HepG2 (cell line): ENCODE data around the gene CISTR. TPM values are rescaled to one million over a fixed set of nuclear protein-coding genes. Genes with fewer than 3 reads are reported as not detected.

Experiments used
- ATAC-seq: fragments of 200-7000 bp; cut with Tn5 transposase; 3 replicates; pipeline ENCODE4 v1.9.1; 2020; ENCODE audit warnings: mild to moderate bottlenecking, moderate library complexity
- BruUV-seq: library from RNA; stranded (reverse); fragments of 400-500 nt; replicated peaks from 2 replicates; lab custom pipeline; 2021; lab: Mats Ljungman, UMichigan
- CTCF ChIA-PET: fragments of 300-600 bp; formaldehyde crosslinking; extraction: SDS; loops from one replicate; lab custom pipeline; 2021; ENCODE audit warnings: low total read pairs, inconsistent platforms, low intra/inter-chr PET ratio; lab: Yijun Ruan, JAX
- POLR2A ChIA-PET: fragments of 350-600 bp; sonication (Branson Sonifier 250); formaldehyde crosslinking; loops from one replicate; lab custom pipeline; 2020; ENCODE audit warnings: antibody characterized with exemption, inconsistent platforms; lab: Yijun Ruan, JAX
- DNase-seq: peaks from one replicate; pipeline ENCODE4 v3.0.0-alpha.2; 2015; ENCODE audit warnings: low spot score
- FAIRE-seq: peaks from 3 replicates; lab custom pipeline; 2011; peaks lifted over from hg19 to GRCh38; lab: Jason Lieb, UNC
- H2AFZ ChIP-seq: one replicate; pipeline ENCODE4 v1.6.1; 2011; ENCODE audit warnings: low read length, inconsistent platforms
- H3K27ac ChIP-seq: fragments of 300-600 bp; 3 replicates; pipeline ENCODE4 v1.8.0; 2011; ENCODE audit warnings: mixed run types, mild to moderate bottlenecking, mixed read lengths, low read length, inconsistent platforms; ENCODE audit not compliant: insufficient read depth; ENCODE audit errors: extremely low read length
- H3K27me3 ChIP-seq, 2 experiments: fragments of 200-600 bp in 1 of 2; 2 replicates in 1 of 2; 3 replicates in 1 of 2; pipeline versions ENCODE4 v1.6.0 to v1.8.0; 2011; ENCODE audit warnings: low read length in 2 of 2, mild to moderate bottlenecking in 2 of 2, moderate library complexity in 2 of 2, inconsistent platforms in 1 of 2; ENCODE audit not compliant: insufficient read depth in 2 of 2, control insufficient read depth in 1 of 2
- H3K36me3 ChIP-seq, 2 experiments: fragments of 200-600 bp in 1 of 2; replicated peaks in 1 of 2; 2 replicates in 1 of 2; 3 replicates in 1 of 2; pipeline versions ENCODE4 v1.5.1 to v1.8.0; 2011; ENCODE audit warnings: low read length in 2 of 2, inconsistent platforms in 1 of 2; ENCODE audit not compliant: insufficient read depth in 2 of 2, control insufficient read depth in 1 of 2
- H3K4me1 ChIP-seq: 2 replicates; pipeline ENCODE4 v1.5.1; 2012; ENCODE audit warnings: low read length, inconsistent platforms; ENCODE audit not compliant: insufficient read depth
- H3K4me2 ChIP-seq: 2 replicates; pipeline ENCODE4 v1.6.0; 2011; ENCODE audit warnings: low read depth, low read length, inconsistent platforms
- H3K4me3 ChIP-seq, 3 experiments: fragments of 200-600 bp in 1 of 3; sonication (generic), shearing (Covaris generic) in 1 of 3; replicated peaks in 1 of 3; 2 replicates each; pipeline ENCODE4 v1.5.1; 2011 to 2016; ENCODE audit warnings: low read length in 3 of 3, inconsistent platforms in 2 of 3, low read depth in 2 of 3, mild to moderate bottlenecking in 2 of 3, control low read depth in 1 of 3, mixed read lengths in 1 of 3; ENCODE audit not compliant: insufficient read depth in 1 of 3
- H3K79me2 ChIP-seq: one replicate; pipeline ENCODE4 v1.6.1; 2011; ENCODE audit warnings: low read length, inconsistent platforms; ENCODE audit not compliant: insufficient read depth
- H3K9ac ChIP-seq: 2 replicates; pipeline ENCODE4 v1.6.0; 2011; ENCODE audit warnings: mild to moderate bottlenecking, low read depth, low read length, inconsistent platforms; ENCODE audit not compliant: insufficient read depth
- H3K9me3 ChIP-seq: 2 replicates; pipeline ENCODE4 v1.5.1; 2012; ENCODE audit warnings: mild to moderate bottlenecking, low read length
- H4K20me1 ChIP-seq: 2 replicates; pipeline ENCODE4 v1.6.0; 2011; ENCODE audit warnings: inconsistent platforms, mild to moderate bottlenecking, low read length, moderate library complexity; ENCODE audit not compliant: insufficient read depth
- HHEX ChIP-seq: IDR thresholded peaks from 2 replicates; pipeline ENCODE4 v1.6.1; 2016; ENCODE audit warnings: control low read depth
- HNRNPUL1 ChIP-seq: fragments of 200-400 bp; formaldehyde crosslinking; IDR thresholded peaks from 2 replicates; pipeline ENCODE4 v1.6.1; 2017; ENCODE audit warnings: low read depth, mild to moderate bottlenecking, low read length, moderate library complexity
- JUN ChIP-seq: sonication (generic); formaldehyde crosslinking; IDR thresholded peaks from 2 replicates; pipeline ENCODE4 v1.4.0; 2020; ENCODE audit warnings: mild to moderate bottlenecking, missing genetic modification reagents
- PHF8 ChIP-seq: sonication (generic); formaldehyde crosslinking; IDR thresholded peaks from 2 replicates; pipeline ENCODE4 v1.5.0; 2020; ENCODE audit warnings: missing genetic modification reagents
- SIN3B ChIP-seq: fragments of 150-350 bp; IDR thresholded peaks from 2 replicates; pipeline ENCODE4 v1.6.1; 2014; ENCODE audit warnings: low read length
- SMAD3 ChIP-seq: sonication (generic); formaldehyde crosslinking; IDR thresholded peaks from 2 replicates; pipeline ENCODE4 v1.4.0; 2020; ENCODE audit warnings: missing genetic modification reagents
- TAF15 ChIP-seq: fragments of 200-400 bp; formaldehyde crosslinking; IDR thresholded peaks from one replicate; pipeline ENCODE4 v1.6.1; 2018; ENCODE audit warnings: mild to moderate bottlenecking, low read depth, low read length; ENCODE audit not compliant: poor library complexity, severe bottlenecking
- ZNF674 ChIP-seq: sonication (generic); formaldehyde crosslinking; IDR thresholded peaks from 2 replicates; pipeline ENCODE4 v1.5.0; 2020; ENCODE audit warnings: low read depth, mild to moderate bottlenecking, missing genetic modification reagents
- ZNF879 ChIP-seq: sonication (generic); formaldehyde crosslinking; IDR thresholded peaks from 2 replicates; pipeline ENCODE4 v1.8.1; 2023; ENCODE audit warnings: missing genetic modification reagents
- WGBS: methylation state at CpG from one replicate; pipeline ENCODE4 v1.1.6; 2017; ENCODE audit warnings: low lambda C conversion rate; 5-methylcytosine and 5-hydroxymethylcytosine counted together
- in situ Hi-C: cut with HindIII; loops from 2 replicates; pipeline ENCODE4 v1.10.0; 2017; ENCODE audit warnings: low pct_unique_long_range_greater_than_20kb; ENCODE audit not compliant: extremely low pct_ligation_motif_present
- intact Hi-C: fragments of 100-400 bp; cut with micrococcal nuclease; formaldehyde crosslinking; loops from one replicate; pipeline ENCODE4 v1.10.0; 2022; ENCODE audit not compliant: unreplicated experiment
- polyA plus RNA-seq, 8 experiments: library from polyadenylated mRNA; depleted of rRNA in 3 of 8; stranded (reverse) in 7 of 8; unstranded in 1 of 8; fragments of >200 nt; fragmentation: Illumina TruSeq in 4 of 8; extraction: Trizol in 4 of 8; gene quantifications; 2 replicates each; pipeline versions ENCODE4 v1.2.1 to v1.2.3, GENCODE V29; 2011 to 2016; ENCODE audit warnings: low read depth in 4 of 8, missing spikeins in 1 of 8, mixed read lengths in 1 of 8; ENCODE audit not compliant: insufficient read depth in 1 of 8
- total RNA-seq, 5 experiments: library from RNA; depleted of rRNA; stranded (reverse); fragments of >200 nt; fragmentation: Illumina TruSeq; extraction: Trizol; gene quantifications; 2 replicates each; pipeline ENCODE4 v1.2.3, GENCODE V29; 2016; ENCODE audit warnings: low read depth in 1 of 5
- TF ChIP-seq, protein P1 (sequence below): sonication (generic); formaldehyde crosslinking; IDR thresholded peaks from 2 replicates; pipeline ENCODE4 v1.5.0; 2020; ENCODE audit warnings: missing genetic modification reagents, mild to moderate bottlenecking, borderline replicate concordance
- TF ChIP-seq, protein P2 (sequence below): sonication (generic); formaldehyde crosslinking; IDR thresholded peaks from 2 replicates; pipeline ENCODE4 v1.4.0; 2020; ENCODE audit warnings: mild to moderate bottlenecking, missing genetic modification reagents
- TF ChIP-seq, protein P3 (sequence below): IDR thresholded peaks from 2 replicates; pipeline ENCODE4 v1.6.1; 2016

Gene CISTR
- total and polyA plus RNA-seq, 2 of the 13 experiments (the other 11 are each of a cell fraction or from before 2014, with no cell fraction given) = not detected

DNA sequence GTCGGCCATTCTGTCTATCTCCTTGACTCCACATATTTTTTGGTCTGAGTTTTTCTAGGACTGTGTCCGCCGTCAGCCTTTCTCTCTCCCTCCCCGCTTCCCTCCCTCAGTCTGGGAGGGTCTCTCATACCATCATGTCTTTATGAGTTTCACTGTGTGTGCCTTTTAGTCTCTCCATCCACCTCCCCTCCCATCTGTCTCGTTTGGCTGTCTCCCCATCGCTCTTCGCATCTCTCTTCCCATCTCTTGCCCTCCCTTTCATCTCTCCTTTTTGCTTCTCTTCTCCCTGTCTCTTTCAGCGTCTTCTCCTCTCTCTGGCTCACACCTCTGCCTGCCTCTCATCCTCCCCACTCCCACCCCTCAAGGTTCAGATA lies 6.9 kb upstream of the CISTR start:
- Histone ChIP-seq H4K20me1 (no peaks in the 10 kb centered on the region), H2AFZ (no peak overlapping the region), H3K9ac (no peak overlapping the region), H3K4me3 (no peak overlapping the region), H3K27ac (no peak overlapping the region), H3K79me2 (no peaks in the 10 kb centered on the region), H3K36me3 (no peaks in the 10 kb centered on the region), H3K27me3 (peaks cover 2 to 81% of the 10 kb centered on the region in 2 experiments; a peak in 4 of 5 replicates), H3K4me1 (peaks cover 9% of the 10 kb centered on the region; the same call in 1 of the 2 replicates), H3K9me3 (no peaks in the 10 kb centered on the region), H3K4me2 (no peak overlapping the region)
- intact Hi-C loops = no loop called here
- POLR2A ChIA-PET = no interaction called here
- ATAC-seq (no peak), FAIRE-seq (no peak), DNase-seq (no peak)
- in situ Hi-C loops = loop anchor here (10.0 kb wide), 1 partner anchor 456 kb away; no protein-coding TSS in a partner anchor
- BruUV-seq = no TSS peak
- CTCF ChIA-PET = no interaction called here
- 10% methylated on average over 8 of the region's 8 CpGs for WGBS
- TF ChIP-seq JUN (CRISPR knock-in tag) (no peak), SIN3B (no peak), PHF8 (CRISPR knock-in tag) (no peak), HNRNPUL1 (no peak), ZNF674 (CRISPR knock-in tag) (no peak), HHEX (CRISPR knock-in tag) (no peak), SMAD3 (CRISPR knock-in tag) (no peak), TAF15 (no peak), ZNF879 (CRISPR knock-in tag) (no peak)
- TF ChIP-seq, protein P1, sequence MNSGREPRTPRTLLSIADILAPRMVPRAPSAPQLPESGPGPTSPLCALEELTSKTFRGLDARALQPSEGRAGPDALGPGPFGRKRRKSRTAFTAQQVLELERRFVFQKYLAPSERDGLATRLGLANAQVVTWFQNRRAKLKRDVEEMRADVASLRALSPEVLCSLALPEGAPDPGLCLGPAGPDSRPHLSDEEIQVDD = no peak
- TF ChIP-seq, protein P2, sequence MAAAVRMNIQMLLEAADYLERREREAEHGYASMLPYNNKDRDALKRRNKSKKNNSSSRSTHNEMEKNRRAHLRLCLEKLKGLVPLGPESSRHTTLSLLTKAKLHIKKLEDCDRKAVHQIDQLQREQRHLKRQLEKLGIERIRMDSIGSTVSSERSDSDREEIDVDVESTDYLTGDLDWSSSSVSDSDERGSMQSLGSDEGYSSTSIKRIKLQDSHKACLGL (CRISPR knock-in tag) = no peak
- TF ChIP-seq, protein P3, sequence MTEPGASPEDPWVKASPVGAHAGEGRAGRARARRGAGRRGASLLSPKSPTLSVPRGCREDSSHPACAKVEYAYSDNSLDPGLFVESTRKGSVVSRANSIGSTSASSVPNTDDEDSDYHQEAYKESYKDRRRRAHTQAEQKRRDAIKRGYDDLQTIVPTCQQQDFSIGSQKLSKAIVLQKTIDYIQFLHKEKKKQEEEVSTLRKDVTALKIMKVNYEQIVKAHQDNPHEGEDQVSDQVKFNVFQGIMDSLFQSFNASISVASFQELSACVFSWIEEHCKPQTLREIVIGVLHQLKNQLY (CRISPR knock-in tag) = no peak
